ENCODE measurements around the gene UTP11. TPM values are rescaled to one million over a fixed set of nuclear protein-coding genes. Genes with fewer than 3 reads are reported as not detected.
"Not testable (repeated sequence)": the region's sequence is repeated elsewhere in the genome, so short reads cannot be mapped to it uniquely, and the experiment has no call there.

Gene UTP11
- total RNA-seq, 2 experiments from 2014 or later, result 83.5 to 89.2 TPM

- H3K36me3 Mint-ChIP-seq, result peaks cover 5% of the 10 kb centered on the region
- peaks cover 57% of the 10 kb centered on the region for H3K4me1 Mint-ChIP-seq
- peak overlapping the region; percentile 40 for H3K4me3 Mint-ChIP-seq
- H3K27me3 Mint-ChIP-seq, result peaks cover 2% of the 10 kb centered on the region
- peak overlapping the region; percentile 87 for H3K27ac Mint-ChIP-seq
- H3K9me3 Mint-ChIP-seq, result no peaks in the 10 kb centered on the region
- DNase-seq, result no peak
Measured at GRCh38 chr1:38029081-38029681, 16.6 kb downstream of the UTP11 start.

DNA sequence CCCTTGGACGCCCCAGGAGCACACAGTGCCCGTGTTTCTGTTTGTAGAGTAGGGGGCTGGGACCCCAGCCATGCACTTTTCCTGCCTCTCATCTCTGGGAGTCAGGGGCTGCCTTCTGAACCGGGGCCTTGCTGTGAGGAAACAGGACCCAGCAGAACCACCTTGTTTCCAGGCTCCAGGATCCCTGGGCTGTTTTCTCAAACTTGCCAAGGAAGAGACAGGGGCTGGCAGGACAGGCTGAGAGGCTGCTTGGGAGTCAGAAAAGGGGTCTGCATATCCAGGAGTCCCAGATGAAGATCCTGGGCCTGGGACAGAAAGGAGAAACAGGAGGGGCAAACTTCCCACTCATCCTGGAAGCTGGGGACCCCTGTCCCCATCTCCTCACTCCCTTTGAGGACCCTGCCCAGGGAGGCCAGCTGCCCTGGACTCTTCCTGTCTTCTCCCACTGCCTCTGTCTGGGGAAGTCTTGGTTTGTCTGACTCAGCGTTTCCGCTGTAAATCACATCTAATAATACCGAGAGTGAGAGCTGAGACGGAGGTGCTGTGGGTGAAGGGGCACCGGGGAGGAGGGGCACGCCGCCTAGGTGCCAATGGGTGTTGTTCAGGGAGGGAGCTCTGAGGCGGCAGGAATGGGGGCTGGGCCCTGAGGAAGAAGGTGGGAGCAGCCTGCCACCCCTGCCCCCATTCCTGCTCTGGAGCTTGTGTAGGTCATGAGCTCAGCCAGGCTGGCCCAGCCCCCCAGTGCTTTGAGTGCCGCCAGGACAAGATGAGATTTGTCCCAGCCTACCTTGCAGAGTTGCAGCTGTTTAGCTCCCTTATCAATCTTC is 17.4 kb downstream of the UTP11 start:
- peaks cover 3% of the 10 kb centered on the region for H3K27me3 Mint-ChIP-seq
- H3K36me3 Mint-ChIP-seq, result peaks cover 5% of the 10 kb centered on the region
- no peaks in the 10 kb centered on the region for H3K9me3 Mint-ChIP-seq
- peak; percentile 81 for DNase-seq
- peaks cover 57% of the 10 kb centered on the region for H3K4me1 Mint-ChIP-seq
- peak overlapping the region; percentile 87 for H3K27ac Mint-ChIP-seq
- H3K4me3 Mint-ChIP-seq, result peak overlapping the region; percentile 59

- no peaks in the 10 kb centered on the region for H3K9me3 Mint-ChIP-seq
- peaks cover 55% of the 10 kb centered on the region for H3K4me1 Mint-ChIP-seq
- peaks cover 5% of the 10 kb centered on the region for H3K36me3 Mint-ChIP-seq
- DNase-seq, result no peak
- peak overlapping the region; percentile 87 for H3K27ac Mint-ChIP-seq
- H3K4me3 Mint-ChIP-seq, result peak overlapping the region; percentile 59
- H3K27me3 Mint-ChIP-seq, result peaks cover 3% of the 10 kb centered on the region
Measured at GRCh38 chr1:38030596-38031512, 18.3 kb downstream of the UTP11 start.

GRCh38 chr1:38031513-38031866 is 19.0 kb downstream of the UTP11 start:
- Mint-ChIP-seq H3K27ac (no peak overlapping the region), H3K4me3 (no peak overlapping the region), H3K4me1 (peaks cover 50% of the 10 kb centered on the region)

DNA sequence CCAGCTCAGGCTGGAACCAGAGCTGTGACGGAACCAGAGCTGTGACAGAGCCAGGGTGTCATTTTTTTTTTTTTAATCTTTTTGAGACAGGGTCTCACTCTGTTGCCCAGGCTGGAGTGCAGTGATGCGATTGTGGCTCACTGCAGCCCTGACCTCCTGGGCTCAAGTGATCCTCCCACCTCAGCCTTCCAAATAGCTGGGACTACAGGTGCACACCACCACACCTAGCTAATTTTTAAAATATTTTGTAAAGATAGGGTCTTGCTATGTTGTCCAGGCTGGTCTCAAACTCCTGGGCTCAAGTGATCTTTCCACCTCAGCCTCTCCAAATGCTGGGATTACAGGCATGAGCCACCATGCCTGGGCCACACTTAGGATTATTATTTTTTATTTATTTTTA is 20.5 kb downstream of the UTP11 start:
- H3K27ac Mint-ChIP-seq, DNase-seq, H3K9me3 Mint-ChIP-seq, H3K36me3 Mint-ChIP-seq, H3K4me3 Mint-ChIP-seq, H3K27me3 Mint-ChIP-seq: not testable (repeated sequence)
- peaks cover 35% of the 10 kb centered on the region for H3K4me1 Mint-ChIP-seq

More at GRCh38 chr1:38031513-38031866, 19.0 kb downstream of the UTP11 start:
- H3K9me3 Mint-ChIP-seq, result no peaks in the 10 kb centered on the region
- H3K36me3 Mint-ChIP-seq, result peaks cover 3% of the 10 kb centered on the region
- H3K27me3 Mint-ChIP-seq, result peaks cover 3% of the 10 kb centered on the region
- no peak for DNase-seq

- H3K4me3 Mint-ChIP-seq, result no peak overlapping the region
- no peak for DNase-seq
- H3K27ac Mint-ChIP-seq, result no peak overlapping the region
- H3K36me3 Mint-ChIP-seq, result no peaks in the 10 kb centered on the region
- H3K4me1 Mint-ChIP-seq, result peaks cover 19% of the 10 kb centered on the region
- H3K9me3 Mint-ChIP-seq, result no peaks in the 10 kb centered on the region
- H3K27me3 Mint-ChIP-seq, result peaks cover 18% of the 10 kb centered on the region
Measured at GRCh38 chr1:38034871-38035270, 22.3 kb downstream of the UTP11 start.

DNA sequence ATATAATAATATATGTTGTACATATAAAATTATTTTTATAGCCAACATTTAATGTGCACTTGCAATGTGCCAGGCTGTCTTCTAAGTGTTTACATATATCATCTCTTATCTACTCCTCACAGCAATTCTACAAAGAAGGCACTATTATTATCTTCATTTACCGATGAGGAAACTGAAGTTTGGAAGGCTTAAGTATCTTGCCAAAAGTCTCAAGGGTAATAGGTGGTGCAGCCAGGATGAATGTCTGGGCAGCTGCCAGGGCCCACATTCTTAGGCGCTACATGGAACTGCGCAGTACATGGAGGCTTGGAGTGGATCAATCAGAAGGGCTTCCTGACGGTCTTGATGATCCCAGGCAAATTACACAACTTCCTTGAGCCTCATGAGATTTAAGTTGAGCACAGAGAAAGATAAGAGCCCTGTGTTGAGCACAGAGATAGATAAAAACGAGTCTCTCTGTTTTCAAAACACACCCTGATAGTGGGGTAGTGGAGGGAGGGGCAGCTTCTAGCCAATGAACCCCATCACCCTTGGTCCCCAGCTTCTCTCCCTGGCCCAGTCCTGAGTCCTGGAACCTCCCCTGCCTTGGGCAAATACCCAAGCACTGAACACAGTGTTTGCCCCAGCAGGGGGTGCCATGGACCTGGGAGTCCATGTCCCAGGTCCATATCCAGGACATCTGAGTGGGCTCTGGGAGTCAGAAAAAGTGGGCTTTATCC is 24.8 kb downstream of the UTP11 start:
- Mint-ChIP-seq H3K36me3 (no peaks in the 10 kb centered on the region), H3K4me3 (no peak overlapping the region), H3K27me3 (peaks cover 41% of the 10 kb centered on the region), H3K4me1 (no peaks in the 10 kb centered on the region), H3K9me3 (no peaks in the 10 kb centered on the region), H3K27ac (no peak overlapping the region)
- peak; percentile 12 for DNase-seq

GRCh38 chr1:38038861-38039260 is 26.3 kb downstream of the UTP11 start:
- no peaks in the 10 kb centered on the region for H3K9me3 Mint-ChIP-seq
- H3K4me1 Mint-ChIP-seq, result no peaks in the 10 kb centered on the region
- H3K4me3 Mint-ChIP-seq, result no peak overlapping the region
- no peaks in the 10 kb centered on the region for H3K36me3 Mint-ChIP-seq
- DNase-seq, result no peak
- H3K27me3 Mint-ChIP-seq, result peaks cover 55% of the 10 kb centered on the region
- no peak overlapping the region for H3K27ac Mint-ChIP-seq

- Mint-ChIP-seq H3K27ac (no peak overlapping the region), H3K36me3 (no peaks in the 10 kb centered on the region), H3K9me3 (no peaks in the 10 kb centered on the region), H3K4me1 (no peaks in the 10 kb centered on the region), H3K27me3 (peaks cover 59% of the 10 kb centered on the region), H3K4me3 (no peak overlapping the region)
- no peak for DNase-seq
Measured at GRCh38 chr1:38039331-38040088, 27.0 kb downstream of the UTP11 start.

GRCh38 chr1:38041936-38042834 is 29.7 kb downstream of the UTP11 start:
- Mint-ChIP-seq H3K27ac (peak overlapping the region; percentile 21), H3K4me3 (no peak overlapping the region), H3K36me3 (no peaks in the 10 kb centered on the region), H3K4me1 (peaks cover 2% of the 10 kb centered on the region), H3K9me3 (no peaks in the 10 kb centered on the region), H3K27me3 (peaks cover 67% of the 10 kb centered on the region)
- DNase-seq, result no peak

- peaks cover 2% of the 10 kb centered on the region for H3K4me1 Mint-ChIP-seq
- H3K27me3 Mint-ChIP-seq, result peaks cover 74% of the 10 kb centered on the region
- no peak overlapping the region for H3K4me3 Mint-ChIP-seq
- H3K9me3 Mint-ChIP-seq, result no peaks in the 10 kb centered on the region
- no peak overlapping the region for H3K27ac Mint-ChIP-seq
- DNase-seq, result no peak
- H3K36me3 Mint-ChIP-seq, result no peaks in the 10 kb centered on the region
Measured at GRCh38 chr1:38043036-38043747, 30.7 kb downstream of the UTP11 start.

DNA sequence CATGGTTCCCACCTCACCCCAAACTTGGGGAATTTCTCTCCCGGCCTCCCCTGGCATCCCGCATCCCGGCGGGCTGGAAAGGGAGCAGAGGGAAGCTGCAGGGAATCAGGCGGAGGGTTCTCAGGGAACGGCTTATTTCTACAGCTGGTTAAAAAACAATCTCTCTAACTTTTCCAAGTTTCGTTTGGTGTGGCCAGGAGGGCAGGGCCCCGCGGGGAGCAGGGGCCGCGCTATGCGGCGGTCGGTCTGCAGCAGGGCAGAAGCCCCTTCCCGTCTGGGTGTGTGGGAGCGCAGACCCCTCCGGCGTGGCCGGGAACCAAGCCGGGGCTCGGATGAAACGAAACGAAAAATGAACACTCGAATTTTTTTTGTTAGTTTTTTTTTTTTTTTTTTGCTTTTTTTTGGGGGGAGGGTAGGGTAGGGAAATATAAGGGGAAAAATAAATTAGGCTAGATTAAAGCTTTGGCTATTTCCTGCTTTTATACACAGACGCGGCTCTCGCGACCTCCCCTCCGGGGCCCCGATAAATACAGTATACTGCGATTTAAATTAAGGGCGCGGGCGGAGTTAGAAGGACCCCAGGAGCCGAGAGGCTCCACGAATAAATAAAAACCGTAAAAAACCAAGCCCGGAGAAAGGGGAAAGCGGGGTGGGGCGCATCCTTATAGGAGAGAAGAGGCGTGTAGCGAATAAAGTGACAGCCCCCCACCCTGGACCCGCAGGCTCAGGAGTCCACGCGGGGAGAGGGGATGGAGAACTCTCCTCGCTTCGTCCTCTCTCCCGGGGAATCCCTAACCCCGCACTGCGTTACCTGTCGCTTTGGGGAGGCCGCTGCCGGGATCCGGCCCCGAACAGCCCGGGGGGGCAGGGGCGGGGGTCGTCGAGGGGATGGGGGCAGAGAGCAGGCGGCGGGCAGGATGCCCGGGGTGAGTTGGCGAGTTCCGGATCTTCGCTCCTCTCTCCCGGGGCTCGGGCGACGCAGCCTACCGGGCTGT is 32.0 kb downstream of the UTP11 start:
- no peaks in the 10 kb centered on the region for H3K36me3 Mint-ChIP-seq
- peaks cover 2% of the 10 kb centered on the region for H3K4me1 Mint-ChIP-seq
- DNase-seq, result no peak
- peaks cover 74% of the 10 kb centered on the region for H3K27me3 Mint-ChIP-seq
- no peaks in the 10 kb centered on the region for H3K9me3 Mint-ChIP-seq
- H3K4me3 Mint-ChIP-seq, result peak overlapping the region; percentile 71
- no peak overlapping the region for H3K27ac Mint-ChIP-seq

Data from activated naive CD8-positive, alpha-beta T cell treated with anti-CD3 and anti-CD28 coated beads for 36 hours (primary cell).